Activated CD4-positive, alpha-beta T cell treated with anti-CD3 and anti-CD28 coated beads for 24 hours (primary cell): ENCODE data around the gene MRGPRX1.
"Not testable (repeated sequence)": the region's sequence is repeated elsewhere in the genome, so short reads cannot be mapped to it uniquely, and the experiment has no call there.

ENCODE experiments used
- DNase-seq, 2 donors: peaks; one replicate each; pipeline ENCODE4 v3.0.0-alpha.2; 2020; ENCODE audit warnings: low read depth in 2 of 2

Gene MRGPRX1

GRCh38 chr11:18939314-18939713, at the start of gene MRGPRX1:
Gene MRGPRX1 (minus strand): TSS chr11:18939414. CDS start chr11:18934784, 4,630 bp downstream.
- DNase-seq, result no peak

- no peak for DNase-seq
Measured at GRCh38 chr11:18987454-18988231, 48.4 kb upstream of the MRGPRX1 start.

GRCh38 chr11:18986744-18987143, 47.5 kb upstream of the MRGPRX1 start:
- DNase-seq, result no peak

- no peak for DNase-seq
Measured at GRCh38 chr11:18981897-18982296, 42.7 kb upstream of the MRGPRX1 start.

- no peak for DNase-seq
Measured at GRCh38 chr11:18974192-18974591, 35.0 kb upstream of the MRGPRX1 start.

GRCh38 chr11:18972336-18972735, 33.1 kb upstream of the MRGPRX1 start:
- no peak for DNase-seq

GRCh38 chr11:18969720-18970119, 30.5 kb upstream of the MRGPRX1 start:
- no peak for DNase-seq

GRCh38 chr11:18958221-18958910, 19.2 kb upstream of the MRGPRX1 start:
- DNase-seq, result no peak

DNA sequence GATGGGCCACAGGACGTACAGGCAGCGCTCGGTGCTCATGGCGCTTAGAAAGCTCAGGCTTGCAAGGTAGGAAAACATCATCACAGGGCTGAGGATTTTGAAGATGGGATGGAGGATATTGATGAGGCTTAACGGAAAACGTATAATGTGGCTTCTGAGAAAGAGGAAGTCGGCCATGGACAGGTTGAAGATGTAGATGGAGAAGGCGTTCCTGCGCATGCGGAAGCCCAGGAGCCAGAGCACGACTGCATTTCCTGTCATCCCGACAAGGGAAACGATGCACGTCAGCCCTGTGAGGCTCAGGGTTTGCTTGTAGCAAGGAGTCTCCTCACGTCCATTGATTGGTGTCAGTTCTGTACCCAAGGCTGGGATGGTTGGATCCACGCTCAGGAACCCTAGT, 17.4 kb upstream of the MRGPRX1 start:
- DNase-seq, result no peak

DNA sequence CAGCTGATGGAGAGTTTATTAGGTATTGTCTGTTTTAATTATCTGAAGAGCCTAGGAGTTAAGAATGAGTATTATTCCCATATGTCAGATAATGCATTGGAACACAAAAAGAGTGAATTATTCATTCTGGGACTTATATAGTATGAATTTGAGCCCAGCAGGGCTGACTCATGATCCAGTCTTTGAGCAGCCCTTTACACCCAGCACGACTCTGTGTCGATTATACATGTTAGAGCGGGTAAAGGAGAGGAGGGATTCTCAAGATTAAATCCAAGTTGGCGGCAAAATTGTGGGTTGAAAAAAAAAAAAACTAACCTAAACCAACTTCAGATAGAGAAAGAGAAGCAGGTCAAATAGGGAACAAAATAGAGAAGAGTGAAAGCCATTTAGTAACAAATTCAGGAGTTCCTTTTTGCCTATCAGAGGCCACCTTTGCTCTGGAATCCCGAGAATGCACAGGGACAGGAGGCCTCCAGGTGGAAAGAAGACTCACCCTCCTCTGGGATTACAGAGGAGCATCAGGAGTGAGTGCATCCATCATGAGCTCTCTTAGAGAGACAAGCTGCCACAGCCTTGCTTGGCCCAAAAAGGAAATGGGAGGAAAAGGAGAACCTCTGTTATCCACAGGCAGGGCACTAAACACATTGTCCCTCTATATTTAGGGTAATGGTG, 3.1 kb downstream of the MRGPRX1 start:
- DNase-seq, result no peak

DNA sequence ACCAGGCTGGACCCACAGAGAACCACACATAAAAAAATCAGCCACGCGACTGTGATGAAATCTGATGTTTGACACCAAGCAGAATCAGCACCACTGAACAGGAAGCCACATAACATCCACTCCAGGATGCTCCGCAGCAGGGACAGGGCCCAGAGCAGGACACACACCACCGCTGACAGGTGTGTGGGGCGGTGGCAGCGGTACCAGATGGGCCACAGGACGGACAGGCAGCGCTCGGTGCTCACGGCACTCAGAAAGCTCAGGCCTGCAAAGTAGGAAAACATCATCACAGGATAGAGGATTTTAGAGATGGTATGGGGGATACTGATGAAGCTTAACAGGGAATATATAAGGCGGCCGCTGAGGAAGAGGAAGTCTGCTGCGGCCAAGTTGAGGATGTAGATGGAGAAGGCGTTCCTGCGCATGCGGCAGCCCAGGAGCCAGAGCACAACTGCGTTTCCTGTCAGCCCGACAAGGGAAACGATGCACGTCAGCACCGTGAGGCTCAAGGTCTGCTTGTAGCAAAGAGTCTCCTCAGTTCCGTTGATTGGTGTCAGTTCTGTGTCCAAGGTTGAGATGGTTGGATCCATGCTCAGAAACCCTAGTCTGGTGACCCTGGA, 4.9 kb downstream of the MRGPRX1 start:
- DNase-seq, result no peak

DNA sequence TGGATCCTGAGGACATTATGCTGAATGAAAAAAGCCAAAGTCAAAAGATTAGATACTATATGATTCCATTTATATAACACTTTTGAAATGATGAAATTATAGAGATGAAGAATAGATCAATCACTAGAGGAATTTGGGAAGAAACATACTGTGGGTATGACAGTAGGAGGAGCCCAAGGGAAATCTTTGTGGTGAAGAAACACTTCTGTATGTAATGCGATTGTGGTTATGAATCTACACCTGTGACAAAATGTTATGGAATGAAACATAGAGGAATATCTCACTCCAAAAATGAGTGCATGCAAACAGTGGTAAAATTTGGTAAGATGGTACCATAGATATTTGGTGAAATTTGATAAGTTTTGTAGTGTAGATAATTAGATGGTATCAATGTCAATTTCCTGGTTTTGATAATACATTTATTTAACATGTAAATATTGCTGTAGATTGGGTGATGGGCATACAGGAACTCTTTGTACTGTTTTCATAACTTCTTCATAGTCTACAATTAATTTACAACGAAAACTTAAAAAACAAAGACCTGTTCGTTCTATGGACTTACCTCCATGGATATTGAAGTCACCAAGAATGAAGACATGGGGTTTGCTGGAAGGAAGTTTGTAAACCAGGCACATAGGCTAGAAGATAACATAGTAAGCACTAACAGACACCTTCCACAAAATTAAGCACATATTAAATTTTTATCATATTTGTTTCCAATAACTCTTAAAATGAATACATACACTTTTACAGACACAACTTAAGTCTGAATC, 11.5 kb downstream of the MRGPRX1 start:
- no peak for DNase-seq

GRCh38 chr11:18925426-18925825, 13.8 kb downstream of the MRGPRX1 start:
- DNase-seq, result not testable (repeated sequence)

- no peak for DNase-seq
Measured at GRCh38 chr11:18912883-18913282, 26.3 kb downstream of the MRGPRX1 start.

GRCh38 chr11:18907391-18907790, 31.8 kb downstream of the MRGPRX1 start:
- DNase-seq, result no peak

DNA sequence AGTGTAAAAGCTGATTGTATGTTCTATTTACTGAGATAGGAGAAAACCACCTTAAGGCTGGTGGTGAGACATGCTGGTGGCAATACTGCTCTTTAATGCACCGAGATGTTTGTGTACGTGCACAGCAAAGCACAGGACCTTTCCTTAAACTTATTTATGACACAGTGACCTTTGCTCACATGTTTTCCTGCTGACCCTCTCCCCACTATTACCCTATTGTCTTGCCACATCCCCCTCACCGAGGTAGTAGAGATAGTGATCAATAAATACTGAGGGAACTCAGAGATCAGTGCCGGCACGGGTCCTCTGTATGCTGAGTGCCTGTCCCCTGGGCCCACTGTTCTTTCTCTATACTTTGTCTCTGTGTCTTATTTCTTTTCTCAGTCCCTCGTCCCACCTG, 38.6 kb downstream of the MRGPRX1 start:
- DNase-seq, result not testable (repeated sequence)

DNA sequence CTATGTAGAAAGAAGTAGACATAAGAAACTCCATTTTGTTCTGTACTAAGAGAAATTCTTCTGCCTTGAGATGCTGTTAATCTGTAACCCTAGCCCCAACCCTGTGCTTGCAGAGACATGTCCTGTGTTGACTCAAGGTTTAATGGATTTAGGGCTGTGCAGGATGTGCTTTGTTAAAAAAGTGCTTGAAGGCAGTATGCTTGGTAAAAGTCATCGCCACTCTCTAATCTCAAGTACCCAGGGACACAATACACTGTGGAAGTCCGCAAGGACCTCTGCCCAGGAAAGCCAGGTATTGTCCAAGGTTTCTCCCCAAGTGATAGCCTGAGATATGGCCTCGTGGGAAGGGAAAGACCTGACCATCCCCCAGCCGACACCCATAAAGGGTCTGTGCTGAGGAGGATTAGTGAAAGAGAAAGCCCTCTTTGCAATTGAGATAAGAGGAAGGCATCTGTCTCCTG, 39.0 kb downstream of the MRGPRX1 start:
- DNase-seq, result not testable (repeated sequence)

GRCh38 chr11:18891712-18892111, 47.5 kb downstream of the MRGPRX1 start:
- DNase-seq, result not testable (repeated sequence)

- no peak for DNase-seq
Measured at GRCh38 chr11:18890615-18891014, 48.6 kb downstream of the MRGPRX1 start.
